Transverse colon (tissue), 4 donors: Measurements from ENCODE around the gene SERPINH1.

Experiments
- CTCF ChIP-seq, 5 experiments: fragments of 200-600 bp in 3 of 5; fragments of 450-650 bp in 2 of 5; sonication (generic) in 3 of 5; IDR thresholded peaks; 1 replicate in 2 of 5; 2 replicates in 3 of 5; pipeline ENCODE4 v1.5.1; 2016 to 2017; ENCODE audit warnings: antibody characterized with exemption in 5 of 5, inconsistent platforms in 3 of 5, mild to moderate bottlenecking in 2 of 5, moderate library complexity in 1 of 5
- EP300 ChIP-seq: sonication (generic); formaldehyde crosslinking; IDR thresholded peaks from one replicate; pipeline ENCODE4 v1.6.1; 2017; ENCODE audit warnings: antibody characterized with exemption, low read depth
- POLR2A ChIP-seq: fragments of 450-650 bp; IDR thresholded peaks from one replicate; pipeline ENCODE4 v1.6.1; 2016; ENCODE audit warnings: antibody characterized with exemption, mild to moderate bottlenecking, moderate library complexity
- POLR2AphosphoS5 ChIP-seq, 3 donors: sonication (generic); formaldehyde crosslinking; IDR thresholded peaks; one replicate each; pipeline ENCODE4 v1.6.1; 2016; ENCODE audit warnings: antibody characterized with exemption in 3 of 3

- TF ChIP-seq CTCF (IDR thresholded peaks at IDR 0.05) (no peak), EP300 (no peak), POLR2A (no peak), POLR2AphosphoS5 (IDR thresholded peaks at IDR 0.05) (no peak)
These were observed 38.0 kb upstream of the SERPINH1 start for GRCh38 chr11:75523811-75524664.
